Colonic mucosa (tissue), 4 donors: ENCODE results near the gene ZFYVE9. TPM values are rescaled to one million over a fixed set of nuclear protein-coding genes. Genes with fewer than 3 reads are reported as not detected.

Experiments used
- DNase-seq: peaks from one replicate; pipeline ENCODE4 v3.0.0-alpha.2; 2020
- H3K27ac ChIP-seq: fragments of 200-600 bp; one replicate; pipeline ENCODE4 v1.8.0; 2021
- H3K27me3 ChIP-seq: fragments of 200-600 bp; one replicate; pipeline ENCODE4 v1.8.0; 2021
- H3K36me3 ChIP-seq: fragments of 200-600 bp; one replicate; pipeline ENCODE4 v1.8.0; 2021
- H3K4me1 ChIP-seq: fragments of 200-600 bp; one replicate; pipeline ENCODE4 v1.8.0; 2021; ENCODE audit warnings: mild to moderate bottlenecking
- H3K4me3 ChIP-seq: fragments of 200-600 bp; one replicate; pipeline ENCODE4 v1.8.0; 2021
- H3K9ac ChIP-seq, 2 donors: one replicate each; pipeline ENCODE4 v1.7.0; 2013; ENCODE audit warnings: control low read depth in 2 of 2, low read depth in 2 of 2, low read length in 2 of 2
- H3K9me3 ChIP-seq: fragments of 200-600 bp; one replicate; pipeline ENCODE4 v1.8.0; 2021
- CTCF ChIP-seq: fragments of 200-600 bp; IDR thresholded peaks from one replicate; pipeline ENCODE4 v1.8.0; 2022; ENCODE audit warnings: antibody characterized with exemption, mild to moderate bottlenecking
- intact Hi-C: fragments of 100-400 bp; cut with DNase I; formaldehyde crosslinking; loops from one replicate; pipeline ENCODE4 v1.14.1; 2022
- total RNA-seq, 2 donors: library from RNA; stranded (reverse); fragmentation: NEBNext Ultra II Directional in 1 of 2; extraction: Animal tissue kit (Norgen Biotek cat#: 25700) in 1 of 2; gene quantifications; one replicate each; pipeline ENCODE4 v1.2.1, GENCODE V29; 2021
- donor health status: healthy.
- donor health status: DM: no; HTN: no; CAD: no.
- donor health status: DM: no; HTN: no; CAD: no.

The ZFYVE9 gene
- total RNA-seq, 2 donors from 2014 or later, result 13.1 to 18.9 TPM

DNA sequence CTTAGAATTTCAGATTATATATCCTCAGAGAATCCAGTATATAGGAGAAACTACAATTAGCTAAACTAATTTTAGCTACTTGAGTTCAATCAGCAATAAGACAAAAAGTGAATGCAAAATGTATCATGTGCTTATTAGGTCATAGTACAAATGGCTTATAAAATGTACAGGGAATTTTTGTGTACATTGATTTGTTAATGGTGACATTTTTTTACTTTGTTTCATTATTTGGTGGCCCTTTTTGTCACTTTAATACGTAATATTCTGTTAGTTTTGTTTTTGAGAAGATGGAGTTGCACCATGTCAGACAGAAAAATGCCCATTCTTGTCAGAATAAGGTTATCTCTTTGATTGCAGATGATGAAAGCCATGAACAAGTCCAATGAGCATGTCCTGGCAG, 190.5 kb downstream of the ZFYVE9 start:
- H3K4me3 ChIP-seq, result no peak overlapping the region
- intact Hi-C loops, result no loop called here
- no peaks in the 10 kb centered on the region for H3K36me3 ChIP-seq
- H3K9me3 ChIP-seq, result no peaks in the 10 kb centered on the region
- H3K4me1 ChIP-seq, result no peaks in the 10 kb centered on the region
- TF ChIP-seq CTCF, result no peak
- H3K9ac ChIP-seq, result no peak overlapping the region
- H3K27me3 ChIP-seq, result no peaks in the 10 kb centered on the region
- no peak for DNase-seq
- no peak overlapping the region for H3K27ac ChIP-seq

- Histone ChIP-seq H3K4me3 (no peak overlapping the region), H3K27me3 (no peaks in the 10 kb centered on the region), H3K9me3 (no peaks in the 10 kb centered on the region), H3K27ac (no peak overlapping the region), H3K4me1 (no peaks in the 10 kb centered on the region), H3K9ac (no peak overlapping the region), H3K36me3 (no peaks in the 10 kb centered on the region)
- TF ChIP-seq CTCF, result no peak
- intact Hi-C loops, result no loop called here
- no peak for DNase-seq
Observed at GRCh38 chr1:52334906-52335528, 193.1 kb downstream of the ZFYVE9 start.

GRCh38 chr1:52337439-52337838, 195.6 kb downstream of the ZFYVE9 start:
- intact Hi-C loops, result no loop called here
- Histone ChIP-seq H3K4me3 (no peak overlapping the region), H3K27ac (no peak overlapping the region), H3K9ac (no peak overlapping the region), H3K36me3 (no peaks in the 10 kb centered on the region), H3K27me3 (no peaks in the 10 kb centered on the region), H3K9me3 (no peaks in the 10 kb centered on the region), H3K4me1 (no peaks in the 10 kb centered on the region)
- TF ChIP-seq CTCF, result no peak
- DNase-seq, result no peak

DNA sequence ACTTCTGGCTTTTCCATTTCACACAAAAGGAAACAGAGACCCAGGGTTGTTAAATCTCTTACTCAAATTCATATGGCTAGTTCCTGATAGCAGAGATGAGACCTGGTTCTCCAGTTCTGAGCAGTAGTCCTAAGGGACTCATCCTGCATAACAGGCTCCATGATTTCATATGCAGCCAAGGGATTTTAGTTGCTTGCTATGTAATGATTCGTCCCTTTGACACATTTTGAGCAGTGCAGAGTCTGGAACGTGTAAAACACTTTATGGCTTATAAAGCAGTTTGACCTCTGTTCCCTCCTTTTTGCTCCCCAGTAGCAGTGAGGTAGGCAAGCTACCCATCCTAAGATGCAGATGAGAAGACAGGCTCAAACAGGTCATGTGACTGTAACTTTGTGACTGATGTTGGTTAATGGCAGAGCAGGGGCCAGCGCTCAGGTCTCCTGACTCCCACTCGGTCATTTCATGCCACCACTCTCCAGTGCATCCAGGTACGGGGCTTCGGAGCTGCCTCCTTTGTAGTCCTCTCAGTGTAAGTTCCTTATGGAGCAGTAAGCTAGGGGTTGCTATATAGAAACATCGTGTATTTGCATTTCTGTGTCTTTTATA, 199.9 kb downstream of the ZFYVE9 start:
- H3K4me3 ChIP-seq, result no peak overlapping the region
- H3K9ac ChIP-seq, result no peak overlapping the region
- no peaks in the 10 kb centered on the region for H3K36me3 ChIP-seq
- H3K9me3 ChIP-seq, result no peaks in the 10 kb centered on the region
- DNase-seq, result no peak
- TF ChIP-seq CTCF, result no peak
- no peaks in the 10 kb centered on the region for H3K4me1 ChIP-seq
- intact Hi-C loops, result no loop called here
- no peaks in the 10 kb centered on the region for H3K27me3 ChIP-seq
- H3K27ac ChIP-seq, result no peak overlapping the region

GRCh38 chr1:52343979-52344378, 202.1 kb downstream of the ZFYVE9 start:
- H3K9ac ChIP-seq, result no peak overlapping the region
- intact Hi-C loops, result no loop called here
- H3K27me3 ChIP-seq, result no peaks in the 10 kb centered on the region
- no peak overlapping the region for H3K27ac ChIP-seq
- H3K4me1 ChIP-seq, result no peaks in the 10 kb centered on the region
- no peaks in the 10 kb centered on the region for H3K9me3 ChIP-seq
- TF ChIP-seq CTCF, result no peak
- DNase-seq, result no peak
- no peak overlapping the region for H3K4me3 ChIP-seq
- no peaks in the 10 kb centered on the region for H3K36me3 ChIP-seq
